ENCODE data around the gene GATD1. TPM values are rescaled to one million over a fixed set of nuclear protein-coding genes. Genes with fewer than 3 reads are reported as not detected.

GATD1 gene
- total RNA-seq, 1 experiment from 2014 or later = 43.6 TPM

- no peak overlapping the region for H3K27ac ChIP-seq (ENCODE audit: low read length)
- no peaks in the 10 kb centered on the region for H3K9me3 ChIP-seq (ENCODE audit: low read length)
- H3K79me2 ChIP-seq (ENCODE audit: low read length) = peaks cover 13% of the 10 kb centered on the region
- H3K4me1 ChIP-seq (ENCODE audit: low read length) = peaks cover 28% of the 10 kb centered on the region
- DNase-seq = no peak
- H3K4me2 ChIP-seq (ENCODE audit: low read depth, low read length, poor library complexity, severe bottlenecking) = no peak overlapping the region
- no peaks in the 10 kb centered on the region for H3K36me3 ChIP-seq (ENCODE audit: insufficient read depth, low read length)
- no peak overlapping the region for H3K9ac ChIP-seq (ENCODE audit: low read length)
- no peaks in the 10 kb centered on the region for H3K27me3 ChIP-seq (ENCODE audit: low read length)
- no peak overlapping the region for H2AFZ ChIP-seq (ENCODE audit: low read length)
- H3K4me3 ChIP-seq (ENCODE audit: low read length) = no peak overlapping the region
- peaks cover 6% of the 10 kb centered on the region; the same call in 1 of the 2 replicates for H4K20me1 ChIP-seq (ENCODE audit: insufficient read depth, low read depth, low read length)
- H3K9me2 ChIP-seq (replicated peaks; ENCODE audit: insufficient read depth, low read length) = no peaks in the 10 kb centered on the region
Measured at GRCh38 chr11:800473-800872, 23.2 kb upstream of the GATD1 start.

GRCh38 chr11:799641-800316 lies 22.5 kb upstream of the GATD1 start:
- no peaks in the 10 kb centered on the region for H3K27me3 ChIP-seq (ENCODE audit: low read length)
- DNase-seq = no peak
- H2AFZ ChIP-seq (ENCODE audit: low read length) = no peak overlapping the region
- H4K20me1 ChIP-seq (ENCODE audit: insufficient read depth, low read depth, low read length) = peaks cover 6% of the 10 kb centered on the region; the same call in 1 of the 2 replicates
- no peaks in the 10 kb centered on the region for H3K9me2 ChIP-seq (replicated peaks; ENCODE audit: insufficient read depth, low read length)
- no peaks in the 10 kb centered on the region for H3K36me3 ChIP-seq (ENCODE audit: insufficient read depth, low read length)
- H3K9ac ChIP-seq (ENCODE audit: low read length) = no peak overlapping the region
- H3K4me2 ChIP-seq (ENCODE audit: low read depth, low read length, poor library complexity, severe bottlenecking) = no peak overlapping the region
- peaks cover 32% of the 10 kb centered on the region for H3K4me1 ChIP-seq (ENCODE audit: low read length)
- H3K4me3 ChIP-seq (ENCODE audit: low read length) = no peak overlapping the region
- peaks cover 17% of the 10 kb centered on the region for H3K79me2 ChIP-seq (ENCODE audit: low read length)
- H3K27ac ChIP-seq (ENCODE audit: low read length) = no peak overlapping the region
- H3K9me3 ChIP-seq (ENCODE audit: low read length) = no peaks in the 10 kb centered on the region

DNA sequence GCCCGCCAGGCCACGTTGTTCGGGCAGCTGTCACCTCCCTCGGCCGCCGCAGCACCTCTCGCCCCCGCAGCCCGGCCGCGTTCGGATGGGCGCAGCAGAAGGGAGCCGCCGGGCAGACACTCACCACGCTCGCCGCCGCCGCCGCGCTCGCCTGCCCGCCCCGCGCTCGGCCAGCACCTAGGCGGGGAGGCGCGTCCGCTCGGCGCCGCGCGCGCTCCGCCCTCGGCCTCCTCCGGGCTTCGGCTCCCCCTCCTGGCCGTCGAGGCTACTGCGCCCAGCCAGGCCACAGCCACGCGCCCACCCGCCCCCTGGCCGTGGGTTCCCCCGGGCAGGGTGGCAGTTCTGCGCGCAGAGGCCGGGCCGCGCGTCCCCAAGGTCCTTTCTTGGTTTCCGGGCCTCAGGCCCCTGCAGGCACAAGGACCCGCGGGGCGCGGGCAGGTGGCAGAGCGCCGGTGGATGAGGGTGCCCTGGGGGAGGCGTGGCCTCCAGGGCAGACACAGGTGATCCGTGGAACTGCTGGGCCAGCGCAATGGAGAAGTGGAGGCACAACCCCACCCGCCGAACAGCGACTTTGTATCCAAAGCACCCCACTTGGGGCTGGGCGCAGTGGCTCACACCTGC lies 20.9 kb upstream of the GATD1 start, which contains the start of gene SLC25A22:
Gene SLC25A22 (minus strand): TSS at position 189 of the 621 bp plus-strand sequence. CDS start 3,275 bp downstream, outside the sequence.
- peak within 1 kb of the TSS; percentile 97 for H3K4me2 ChIP-seq (ENCODE audit: low read depth, low read length, poor library complexity, severe bottlenecking)
- peaks cover 24% of the 10 kb centered on the region for H3K79me2 ChIP-seq (ENCODE audit: low read length)
- no peaks in the 10 kb centered on the region for H3K36me3 ChIP-seq (ENCODE audit: insufficient read depth, low read length)
- peak within 1 kb of the TSS; percentile 95 for H3K4me3 ChIP-seq (ENCODE audit: low read length)
- peak; percentile 95 for DNase-seq
- no peaks in the 10 kb centered on the region for H3K9me3 ChIP-seq (ENCODE audit: low read length)
- H3K4me1 ChIP-seq (ENCODE audit: low read length) = peaks cover 24% of the 10 kb centered on the region
- peak within 1 kb of the TSS; percentile 81 for H3K27ac ChIP-seq (ENCODE audit: low read length)
- H3K9ac ChIP-seq (ENCODE audit: low read length) = peak within 1 kb of the TSS; percentile 93
- H3K9me2 ChIP-seq (replicated peaks; ENCODE audit: insufficient read depth, low read length) = no peaks in the 10 kb centered on the region
- peaks cover 13% of the 10 kb centered on the region; the same call in 1 of the 2 replicates for H4K20me1 ChIP-seq (ENCODE audit: insufficient read depth, low read depth, low read length)
- H2AFZ ChIP-seq (ENCODE audit: low read length) = no peak within 1 kb of the TSS
- no peaks in the 10 kb centered on the region for H3K27me3 ChIP-seq (ENCODE audit: low read length)

DNA sequence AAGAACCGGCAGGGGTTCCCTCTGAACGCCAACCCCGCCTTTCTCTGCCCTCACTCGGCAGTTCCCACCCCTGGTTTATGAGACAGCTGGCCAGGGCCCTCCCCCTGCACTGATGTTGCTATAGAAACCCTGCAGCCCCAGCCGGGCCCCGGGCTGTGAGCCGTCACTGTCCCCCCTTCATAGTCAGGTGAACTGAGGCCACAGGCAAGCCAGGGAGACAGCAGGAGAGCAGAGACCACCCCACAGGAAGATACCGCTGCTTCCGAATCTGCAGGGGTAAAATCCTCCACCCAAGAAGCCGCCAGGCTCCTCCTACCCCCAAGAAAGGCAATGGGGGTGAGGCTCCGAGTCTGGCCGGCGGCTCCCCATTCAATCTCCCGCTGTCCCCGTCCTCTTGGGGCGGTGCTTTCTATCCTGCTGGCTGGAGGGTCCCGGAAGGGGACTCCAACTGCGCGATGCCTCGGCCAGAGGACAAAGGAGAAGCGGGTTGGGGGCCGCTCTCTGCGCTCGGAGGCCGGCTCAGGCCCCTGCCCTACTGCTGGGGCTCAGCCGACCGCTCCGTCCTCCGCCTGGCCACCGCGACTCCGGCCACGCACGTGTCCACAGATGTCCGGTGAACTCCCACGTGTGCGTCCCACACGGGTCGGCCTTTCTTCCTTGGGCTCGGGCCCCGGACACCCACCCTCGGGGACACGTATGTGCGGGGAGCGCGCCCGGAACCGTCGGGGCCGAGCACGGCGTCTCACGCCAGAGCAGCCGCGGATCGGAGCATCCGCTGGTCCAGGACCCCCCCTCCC lies 20.2 kb upstream of the GATD1 start:
- Histone ChIP-seq H3K9me3 (ENCODE audit: low read length) (no peaks in the 10 kb centered on the region), H3K9ac (ENCODE audit: low read length) (peak overlapping the region; percentile 93), H3K9me2 (replicated peaks; ENCODE audit: insufficient read depth, low read length) (no peaks in the 10 kb centered on the region), H3K4me2 (ENCODE audit: low read depth, low read length, poor library complexity, severe bottlenecking) (peak overlapping the region; percentile 97), H3K4me1 (ENCODE audit: low read length) (peaks cover 24% of the 10 kb centered on the region), H2AFZ (ENCODE audit: low read length) (no peak overlapping the region), H3K27ac (ENCODE audit: low read length) (peak overlapping the region; percentile 81), H3K4me3 (ENCODE audit: low read length) (peak overlapping the region; percentile 95), H3K79me2 (ENCODE audit: low read length) (peaks cover 24% of the 10 kb centered on the region), H3K27me3 (ENCODE audit: low read length) (no peaks in the 10 kb centered on the region), H3K36me3 (ENCODE audit: insufficient read depth, low read length) (no peaks in the 10 kb centered on the region), H4K20me1 (ENCODE audit: insufficient read depth, low read depth, low read length) (peaks cover 13% of the 10 kb centered on the region; the same call in 1 of the 2 replicates)
- DNase-seq = peak; percentile 92

DNA sequence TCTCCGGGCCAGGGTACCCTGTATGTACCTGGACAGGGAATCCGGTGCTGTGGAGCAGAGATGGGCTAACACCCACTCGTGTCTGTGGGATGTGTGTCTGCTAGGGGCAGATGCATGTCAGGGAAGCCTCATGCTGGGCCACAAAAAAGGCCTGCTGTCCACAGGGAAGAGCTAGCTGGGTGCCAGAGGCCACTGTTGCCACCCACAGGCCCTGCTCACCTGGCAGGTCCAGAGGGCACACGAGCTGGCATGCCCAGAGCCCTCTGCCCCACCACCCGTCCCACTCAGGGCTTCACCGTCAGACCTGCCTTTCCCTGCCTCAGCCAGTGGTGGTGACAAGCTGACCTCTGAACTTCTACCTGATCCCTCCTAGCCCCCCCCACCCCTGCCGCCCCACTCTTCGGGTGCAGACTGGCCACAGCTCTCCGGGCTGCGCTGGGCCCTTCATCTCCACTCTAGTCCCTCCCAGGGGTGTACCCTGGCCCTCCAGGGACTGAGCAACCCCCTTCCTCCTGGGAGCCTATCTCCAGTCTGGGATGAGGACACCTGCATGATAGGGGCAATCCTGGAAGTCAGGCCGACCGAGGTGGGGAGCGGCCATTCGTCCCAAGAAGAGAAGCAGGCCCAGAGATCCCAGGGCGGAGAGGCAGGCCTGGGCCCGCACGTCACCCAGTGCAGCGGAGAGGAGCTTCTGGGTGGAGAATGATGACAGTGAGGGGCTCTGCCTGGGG lies 19.4 kb upstream of the GATD1 start:
- DNase-seq = no peak
- H3K9me2 ChIP-seq (replicated peaks; ENCODE audit: insufficient read depth, low read length) = no peaks in the 10 kb centered on the region
- H3K36me3 ChIP-seq (ENCODE audit: insufficient read depth, low read length) = no peaks in the 10 kb centered on the region
- no peak overlapping the region for H2AFZ ChIP-seq (ENCODE audit: low read length)
- peak overlapping the region; percentile 81 for H3K27ac ChIP-seq (ENCODE audit: low read length)
- H3K27me3 ChIP-seq (ENCODE audit: low read length) = no peaks in the 10 kb centered on the region
- peak overlapping the region; percentile 97 for H3K4me2 ChIP-seq (ENCODE audit: low read depth, low read length, poor library complexity, severe bottlenecking)
- peak overlapping the region; percentile 93 for H3K9ac ChIP-seq (ENCODE audit: low read length)
- H3K4me3 ChIP-seq (ENCODE audit: low read length) = peak overlapping the region; percentile 95
- H3K79me2 ChIP-seq (ENCODE audit: low read length) = peaks cover 24% of the 10 kb centered on the region
- H4K20me1 ChIP-seq (ENCODE audit: insufficient read depth, low read depth, low read length) = peaks cover 13% of the 10 kb centered on the region; the same call in 1 of the 2 replicates
- H3K4me1 ChIP-seq (ENCODE audit: low read length) = peaks cover 24% of the 10 kb centered on the region
- H3K9me3 ChIP-seq (ENCODE audit: low read length) = no peaks in the 10 kb centered on the region

DNA sequence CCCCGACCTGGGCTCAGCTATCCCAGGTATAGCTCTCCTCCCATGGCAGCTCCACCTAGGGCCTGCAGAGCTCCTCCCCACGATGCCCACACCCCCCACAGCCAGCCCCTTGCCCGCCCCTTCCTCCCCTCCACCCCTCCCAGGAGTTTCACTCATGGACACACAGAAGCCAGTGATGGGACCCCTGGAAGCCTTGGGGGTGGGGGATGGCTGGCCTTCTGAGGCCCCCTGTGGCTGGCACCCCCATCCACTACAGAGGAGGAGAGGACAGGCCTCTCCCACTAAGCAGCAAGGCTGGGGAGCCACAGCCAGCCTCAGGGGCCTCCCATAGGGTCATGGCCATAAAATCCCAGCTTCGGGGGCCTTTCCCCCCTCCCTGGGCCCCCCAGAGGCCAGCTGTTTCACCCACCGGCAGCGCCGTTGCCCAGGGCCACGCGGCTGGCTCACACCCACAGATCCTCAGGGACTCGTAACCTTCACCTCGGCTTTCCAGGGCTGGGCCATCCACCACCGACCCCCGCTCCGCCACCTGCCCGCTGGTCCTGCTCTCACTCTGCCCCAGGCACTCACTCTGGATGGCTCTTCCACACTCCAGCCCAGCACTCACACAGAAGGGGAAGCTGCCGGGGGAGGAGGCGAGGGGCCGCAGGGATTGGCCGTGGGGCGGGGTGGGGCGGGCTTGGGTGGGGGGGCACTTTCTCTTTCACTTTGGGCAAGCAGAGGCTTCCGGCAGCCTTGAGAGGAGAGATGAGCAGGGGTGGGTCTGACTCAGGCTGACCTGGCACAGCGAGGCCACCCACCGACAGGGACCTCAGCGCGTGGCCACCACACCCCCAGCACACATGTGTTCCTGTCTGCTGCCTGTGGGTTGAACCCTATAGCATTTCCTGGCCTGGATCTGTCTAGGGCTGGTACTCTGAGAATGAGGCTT lies 18.6 kb upstream of the GATD1 start:
- no peaks in the 10 kb centered on the region for H3K9me3 ChIP-seq (ENCODE audit: low read length)
- H3K4me3 ChIP-seq (ENCODE audit: low read length) = peak overlapping the region; percentile 95
- H3K27ac ChIP-seq (ENCODE audit: low read length) = peak overlapping the region; percentile 81
- H4K20me1 ChIP-seq (ENCODE audit: insufficient read depth, low read depth, low read length) = peaks cover 13% of the 10 kb centered on the region; the same call in 1 of the 2 replicates
- H3K79me2 ChIP-seq (ENCODE audit: low read length) = peaks cover 24% of the 10 kb centered on the region
- peak overlapping the region; percentile 97 for H3K4me2 ChIP-seq (ENCODE audit: low read depth, low read length, poor library complexity, severe bottlenecking)
- H2AFZ ChIP-seq (ENCODE audit: low read length) = no peak overlapping the region
- H3K27me3 ChIP-seq (ENCODE audit: low read length) = no peaks in the 10 kb centered on the region
- H3K9ac ChIP-seq (ENCODE audit: low read length) = peak overlapping the region; percentile 93
- H3K36me3 ChIP-seq (ENCODE audit: insufficient read depth, low read length) = no peaks in the 10 kb centered on the region
- no peaks in the 10 kb centered on the region for H3K9me2 ChIP-seq (replicated peaks; ENCODE audit: insufficient read depth, low read length)
- DNase-seq = peak; percentile 89
- H3K4me1 ChIP-seq (ENCODE audit: low read length) = peaks cover 30% of the 10 kb centered on the region

All from Karpas-422 (cell line).